ENCODE data around the gene SEPTIN3. TPM values are rescaled to one million over a fixed set of nuclear protein-coding genes. Genes with fewer than 3 reads are reported as not detected.

Gene SEPTIN3, protein sequence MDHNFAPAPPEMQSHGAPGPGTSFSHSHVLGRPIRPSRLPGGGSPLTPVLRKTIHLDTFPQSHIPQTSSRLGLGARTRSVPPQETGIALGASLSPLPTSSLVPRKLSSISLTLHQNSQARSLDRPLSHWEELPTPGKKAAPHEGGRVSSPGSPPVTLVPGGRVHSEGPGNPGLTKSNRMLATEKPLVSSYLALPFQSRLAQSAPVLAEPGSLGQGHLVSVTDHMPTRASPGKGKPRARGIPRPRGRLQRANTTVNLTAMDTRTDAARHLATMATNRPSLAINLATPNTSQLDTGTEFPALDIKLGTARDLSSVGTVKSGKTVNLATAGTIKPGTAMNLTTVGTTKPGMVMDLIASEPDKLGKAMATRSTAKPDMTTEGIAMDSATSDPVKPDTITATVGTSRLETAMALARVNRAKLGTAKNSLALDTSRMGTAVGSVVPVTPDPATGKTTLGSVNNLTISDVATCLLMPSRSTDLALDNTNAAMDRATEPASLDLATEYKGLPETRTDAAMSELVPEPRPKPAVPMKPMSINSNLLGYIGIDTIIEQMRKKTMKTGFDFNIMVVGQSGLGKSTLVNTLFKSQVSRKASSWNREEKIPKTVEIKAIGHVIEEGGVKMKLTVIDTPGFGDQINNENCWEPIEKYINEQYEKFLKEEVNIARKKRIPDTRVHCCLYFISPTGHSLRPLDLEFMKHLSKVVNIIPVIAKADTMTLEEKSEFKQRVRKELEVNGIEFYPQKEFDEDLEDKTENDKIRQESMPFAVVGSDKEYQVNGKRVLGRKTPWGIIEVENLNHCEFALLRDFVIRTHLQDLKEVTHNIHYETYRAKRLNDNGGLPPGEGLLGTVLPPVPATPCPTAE
- 1 to 10 TPM; 1.8 to 2.2 TPM for total RNA-seq

- ChIA-PET POLR2A (no interaction called here), CTCF (interaction anchor here (0.7 to 1.5 kb wide), 2 partner anchors 42 to 476 kb away, joined by 3 to 4 read pairs; no protein-coding TSS in a partner anchor)
- Mint-ChIP-seq H3K27me3 (peaks cover 7% of the 10 kb centered on the region), H3K9me3 (ENCODE audit: low read depth) (no peaks in the 10 kb centered on the region), H3K36me3 (ENCODE audit: low read depth) (no peaks in the 10 kb centered on the region), H3K27ac (no peak within 1 kb of the TSS), H3K4me1 (peaks cover 5% of the 10 kb centered on the region), H3K4me3 (no peak within 1 kb of the TSS)
- intact Hi-C loops (cut with DNase I, micrococcal nuclease), result loop anchor here in 1 of 2 experiments (5.0 kb wide), 1 partner anchor 103 kb away; the partner anchor contains the start of genes NAGA and PHETA2
- DNase-seq, result no peak
- no peak for ATAC-seq
Observed at GRCh38 chr22:41969110-41969646, at the start of gene SEPTIN3. Gene SEPTIN3 (plus strand): TSS chr22:41969443. CDS start chr22:41971493, 2,050 bp downstream.

DNA sequence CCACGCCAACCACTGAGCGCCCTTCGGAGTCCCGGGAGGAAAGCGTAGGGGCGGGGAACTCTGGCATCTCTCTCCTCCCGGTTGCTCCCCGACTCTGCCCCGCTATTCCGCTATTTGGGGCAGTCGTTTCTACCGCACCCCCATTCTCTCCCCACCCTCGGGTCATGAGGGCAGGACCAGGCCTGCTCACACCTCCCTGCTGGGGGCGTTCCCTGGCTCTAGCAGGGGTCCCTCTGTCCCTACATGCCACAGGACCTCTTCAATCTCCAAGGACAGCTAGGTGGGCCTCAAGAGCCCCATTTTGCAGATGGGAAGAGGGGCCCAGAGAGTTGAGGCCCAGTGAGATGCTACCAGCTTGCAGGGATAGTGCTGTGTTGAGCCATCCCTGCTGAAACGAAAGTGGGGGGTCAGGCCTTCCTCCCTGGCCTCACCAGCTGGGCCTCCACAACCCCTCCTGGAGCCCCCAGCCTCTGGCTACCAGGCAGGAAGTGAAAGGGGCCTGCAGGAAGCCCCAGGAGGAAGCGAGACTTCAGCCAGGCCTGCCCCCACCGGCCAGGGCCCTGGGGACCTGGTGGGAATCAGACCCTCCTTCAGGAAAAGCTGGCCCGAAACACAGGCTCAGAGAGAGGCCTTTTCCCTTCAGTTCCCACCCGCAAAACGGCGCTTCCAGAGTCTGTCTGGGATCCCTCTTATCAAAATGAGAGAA, 48.8 kb upstream of the SEPTIN3 start:
- peaks cover 18% of the 10 kb centered on the region for H3K4me1 Mint-ChIP-seq
- H3K9me3 Mint-ChIP-seq (ENCODE audit: low read depth), result no peaks in the 10 kb centered on the region
- DNase-seq (no peak), ATAC-seq (no peak)
- POLR2A ChIA-PET, result no interaction called here
- peaks cover 23% of the 10 kb centered on the region for H3K27me3 Mint-ChIP-seq
- intact Hi-C loops (cut with DNase I, micrococcal nuclease), result no loop called here
- H3K36me3 Mint-ChIP-seq (ENCODE audit: low read depth), result no peaks in the 10 kb centered on the region
- CTCF ChIA-PET, result no interaction called here
- H3K27ac Mint-ChIP-seq, result no peak overlapping the region
- no peak overlapping the region for H3K4me3 Mint-ChIP-seq

- H3K27ac Mint-ChIP-seq, result no peak overlapping the region
- H3K4me3 Mint-ChIP-seq, result no peak overlapping the region
- H3K9me3 Mint-ChIP-seq (ENCODE audit: low read depth), result no peaks in the 10 kb centered on the region
- peaks cover 9% of the 10 kb centered on the region for H3K27me3 Mint-ChIP-seq
- ATAC-seq, result no peak
- ChIA-PET POLR2A (no interaction called here), CTCF (interaction anchor here (0.7 to 2.5 kb wide), 2 partner anchors 10 to 93 kb away, joined by 3 to 9 read pairs; no protein-coding TSS in a partner anchor)
- intact Hi-C loops (cut with DNase I, micrococcal nuclease), result no loop called here
- H3K4me1 Mint-ChIP-seq, result peaks cover 22% of the 10 kb centered on the region
- DNase-seq, result no peak
- H3K36me3 Mint-ChIP-seq (ENCODE audit: low read depth), result no peaks in the 10 kb centered on the region
Observed at GRCh38 chr22:41922328-41922727, 46.9 kb upstream of the SEPTIN3 start.

DNA sequence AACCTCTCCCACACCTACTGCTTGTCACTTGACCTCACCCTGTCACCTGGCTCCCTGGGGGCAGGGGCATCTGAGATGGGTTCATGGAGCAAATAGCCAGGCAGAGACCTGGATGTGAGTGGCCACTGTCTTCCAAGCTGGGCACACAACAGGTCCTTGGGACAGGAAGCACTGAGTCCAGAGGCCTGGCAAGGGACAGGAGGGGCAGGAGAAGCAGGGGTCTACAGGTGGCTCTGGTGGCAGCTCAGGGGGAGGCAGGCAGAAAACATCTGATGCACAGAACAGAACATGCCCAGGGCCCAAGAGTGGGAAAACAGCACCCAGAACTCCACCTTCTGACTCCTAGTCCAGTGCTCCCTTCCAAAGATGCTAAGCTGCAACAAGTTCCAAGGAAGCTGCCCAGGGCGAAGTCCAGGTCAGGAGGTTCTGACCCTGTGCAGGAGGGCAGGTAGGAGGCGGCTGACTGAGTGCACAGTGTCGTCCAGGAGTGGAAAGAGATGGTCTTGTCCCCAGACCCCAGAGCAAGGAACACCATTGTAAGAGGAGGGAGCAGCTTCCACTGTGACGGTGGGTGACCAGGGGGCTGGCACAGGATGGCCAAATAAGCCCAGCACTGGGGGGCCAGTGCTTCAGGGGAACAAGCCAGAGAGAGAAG, 46.2 kb upstream of the SEPTIN3 start:
- Mint-ChIP-seq H3K4me1 (peaks cover 21% of the 10 kb centered on the region), H3K27me3 (peaks cover 7% of the 10 kb centered on the region), H3K4me3 (no peak overlapping the region), H3K27ac (no peak overlapping the region), H3K9me3 (ENCODE audit: low read depth) (no peaks in the 10 kb centered on the region), H3K36me3 (ENCODE audit: low read depth) (no peaks in the 10 kb centered on the region)
- DNase-seq (no peak), ATAC-seq (no peak)
- ChIA-PET CTCF (interaction anchor here (0.7 to 2.5 kb wide), 5 partner anchors 10 to 226 kb away, joined by 3 to 9 read pairs (median 4); no protein-coding TSS in a partner anchor), POLR2A (no interaction called here)
- intact Hi-C loops (cut with DNase I, micrococcal nuclease), result no loop called here

DNA sequence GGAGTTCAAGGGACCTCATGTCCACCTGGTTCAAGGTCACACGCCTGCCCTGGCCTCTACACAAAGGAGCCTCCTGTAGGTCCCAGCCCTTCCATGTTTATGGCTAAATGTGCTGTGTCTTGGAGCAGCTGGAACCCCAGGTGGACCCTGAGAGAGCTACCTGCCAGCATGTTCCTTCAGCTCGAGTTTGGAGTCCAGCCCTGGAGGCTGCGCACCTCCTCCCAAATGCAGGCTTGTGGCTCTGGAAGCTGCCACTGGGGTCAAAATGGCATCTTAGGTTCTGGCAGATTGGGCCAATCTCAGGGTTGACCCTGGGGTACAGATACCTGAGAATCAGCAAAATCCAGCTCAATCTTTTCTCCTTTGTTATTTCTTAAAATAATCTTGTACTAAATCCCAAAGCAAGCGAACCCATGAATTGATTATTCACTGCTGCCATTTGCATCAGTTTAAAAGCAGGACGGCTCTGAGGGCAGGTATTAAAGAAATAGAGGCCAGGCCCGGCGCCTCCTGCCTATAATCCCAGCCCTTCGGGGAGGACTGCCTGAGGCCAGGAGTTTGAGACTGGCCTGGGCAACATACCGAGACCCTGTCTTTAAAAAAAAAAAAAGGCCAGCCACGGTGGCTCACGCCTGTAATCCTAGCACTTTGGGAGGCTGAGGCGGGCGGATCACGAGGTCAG, 45.5 kb upstream of the SEPTIN3 start:
- Mint-ChIP-seq H3K4me3 (no peak overlapping the region), H3K4me1 (peaks cover 16% of the 10 kb centered on the region), H3K27ac (no peak overlapping the region), H3K36me3 (ENCODE audit: low read depth) (no peaks in the 10 kb centered on the region), H3K9me3 (ENCODE audit: low read depth) (no peaks in the 10 kb centered on the region), H3K27me3 (peaks cover 5% of the 10 kb centered on the region)
- DNase-seq (no peak), ATAC-seq (no peak)
- ChIA-PET CTCF (interaction anchor here (0.8 to 2.5 kb wide), 4 partner anchors 11 to 226 kb away, joined by 3 to 9 read pairs (median 4); no protein-coding TSS in a partner anchor), POLR2A (no interaction called here)
- intact Hi-C loops (cut with DNase I, micrococcal nuclease), result no loop called here

GRCh38 chr22:41925783-41926460, 43.3 kb upstream of the SEPTIN3 start:
- H3K27me3 Mint-ChIP-seq, result peaks cover 5% of the 10 kb centered on the region
- H3K36me3 Mint-ChIP-seq (ENCODE audit: low read depth), result no peaks in the 10 kb centered on the region
- ATAC-seq, result peak; percentile 87
- H3K27ac Mint-ChIP-seq, result peak overlapping the region; percentile 58
- H3K4me3 Mint-ChIP-seq, result peak overlapping the region; percentile 66
- H3K4me1 Mint-ChIP-seq, result peaks cover 14% of the 10 kb centered on the region
- CTCF ChIA-PET, result interaction anchor here (0.6 to 2.4 kb wide), 27 partner anchors 9 to 518 kb away, joined by 3 to 17 read pairs (median 4); partner anchors contain the start of genes CCDC134 and CENPM
- POLR2A ChIA-PET, result interaction anchor here (0.6 to 1.9 kb wide), 8 partner anchors 12 to 67 kb away, joined by 3 to 18 read pairs (median 4); no protein-coding TSS in a partner anchor
- intact Hi-C loops (cut with DNase I, micrococcal nuclease), result loop anchor here in 1 of 2 experiments (2.0 kb wide), 1 partner anchor 15 kb away; no protein-coding TSS in a partner anchor
- peak; percentile 88 for DNase-seq
- H3K9me3 Mint-ChIP-seq (ENCODE audit: low read depth), result no peaks in the 10 kb centered on the region

- Mint-ChIP-seq H3K27me3 (peaks cover 5% of the 10 kb centered on the region), H3K27ac (no peak overlapping the region), H3K36me3 (ENCODE audit: low read depth) (peaks cover 1% of the 10 kb centered on the region), H3K4me3 (no peak overlapping the region), H3K9me3 (ENCODE audit: low read depth) (no peaks in the 10 kb centered on the region), H3K4me1 (peaks cover 14% of the 10 kb centered on the region)
- ATAC-seq (no peak), DNase-seq (no peak)
- intact Hi-C loops (cut with DNase I, micrococcal nuclease), result loop anchor here in 1 of 2 experiments (2.0 kb wide), 1 partner anchor 13 kb away; no protein-coding TSS in a partner anchor
- ChIA-PET POLR2A (interaction anchor here (0.7 to 1.3 kb wide), 2 partner anchors 65 to 169 kb away, joined by 3 read pairs; no protein-coding TSS in a partner anchor), CTCF (interaction anchor here (1.2 to 1.4 kb wide), 2 partner anchors 13 to 69 kb away, joined by 3 to 4 read pairs; no protein-coding TSS in a partner anchor)
Observed at GRCh38 chr22:41927813-41928212, 41.4 kb upstream of the SEPTIN3 start.

DNA sequence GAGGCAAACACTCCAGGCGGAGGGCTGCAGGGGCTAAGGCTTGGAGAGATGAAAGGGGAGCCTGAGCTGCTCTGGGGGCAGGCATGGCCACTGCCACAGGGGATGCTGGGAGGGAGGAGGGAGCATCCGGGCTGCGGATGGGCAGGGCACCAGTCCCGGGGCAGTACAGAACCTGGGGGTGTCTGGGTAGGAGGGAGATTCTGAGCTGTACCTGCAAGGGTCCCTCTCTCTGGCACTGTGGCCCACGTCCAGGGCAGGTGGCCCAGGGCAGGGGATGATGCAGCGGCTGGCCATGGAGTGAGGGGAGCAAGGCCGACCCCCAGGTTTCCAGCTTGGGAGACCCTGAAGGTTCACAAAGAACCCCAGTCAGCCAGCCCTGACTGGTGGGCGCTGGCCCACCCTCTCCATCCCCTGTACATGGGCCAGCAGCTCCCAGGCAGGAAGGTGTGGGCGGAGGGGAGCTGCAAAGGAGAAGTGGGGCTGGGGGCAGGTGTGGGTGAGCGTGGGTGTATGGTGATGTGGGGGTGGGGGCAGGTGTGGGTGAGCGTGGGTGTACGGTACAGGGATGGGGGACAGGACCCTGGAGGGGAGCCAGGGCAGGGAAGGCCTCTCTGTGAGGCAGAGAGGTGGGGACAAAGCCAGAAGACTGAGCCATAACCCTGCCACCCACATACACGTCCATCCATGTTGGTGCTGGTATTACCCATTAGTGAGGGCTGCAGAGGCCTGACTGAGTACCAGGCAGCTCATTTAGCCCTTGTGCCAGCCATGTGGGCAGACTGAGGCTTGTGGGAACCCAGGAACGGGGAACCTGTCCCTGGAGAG, 40.4 kb upstream of the SEPTIN3 start:
- ChIA-PET POLR2A (interaction anchor here (1.0 to 1.3 kb wide), 2 partner anchors 18 to 66 kb away, joined by 3 to 4 read pairs; partner anchors contain the start of gene CENPM), CTCF (interaction anchor here (0.6 to 1.2 kb wide), 3 partner anchors 12 to 274 kb away, joined by 3 read pairs; no protein-coding TSS in a partner anchor)
- Mint-ChIP-seq H3K27me3 (peaks cover 5% of the 10 kb centered on the region), H3K4me3 (no peak overlapping the region), H3K27ac (no peak overlapping the region), H3K9me3 (ENCODE audit: low read depth) (no peaks in the 10 kb centered on the region), H3K4me1 (peaks cover 14% of the 10 kb centered on the region), H3K36me3 (ENCODE audit: low read depth) (peaks cover 2% of the 10 kb centered on the region)
- DNase-seq (no peak), ATAC-seq (no peak)
- intact Hi-C loops (cut with DNase I, micrococcal nuclease), result no loop called here

DNA sequence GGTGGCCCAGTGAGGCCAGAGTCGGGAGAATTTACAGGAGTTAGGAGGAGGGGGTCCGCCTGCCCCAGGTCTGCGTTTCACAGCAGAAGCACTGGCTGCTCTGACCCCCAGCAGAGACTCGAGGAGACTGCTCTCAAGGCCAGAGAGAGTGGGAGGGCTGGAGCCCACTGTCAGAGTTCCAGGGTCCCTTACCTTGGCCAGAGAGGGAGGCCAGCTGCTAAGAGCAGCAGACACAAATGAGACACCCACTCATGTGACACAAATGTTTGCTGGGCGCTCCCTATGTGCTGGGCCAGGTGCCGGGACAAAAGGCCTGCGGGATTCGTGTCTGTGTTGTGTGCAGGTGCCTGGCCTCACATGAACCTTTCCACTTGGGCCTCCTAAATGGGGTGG, 39.8 kb upstream of the SEPTIN3 start:
- DNase-seq (no peak), ATAC-seq (no peak)
- ChIA-PET POLR2A (interaction anchor here (1.0 to 1.3 kb wide), 2 partner anchors 17 to 67 kb away, joined by 3 to 4 read pairs; partner anchors contain the start of gene CENPM), CTCF (interaction anchor here (0.7 kb wide), 1 partner anchor 160 kb away, joined by 3 read pairs; no protein-coding TSS in a partner anchor)
- intact Hi-C loops (cut with DNase I, micrococcal nuclease), result no loop called here
- no peak overlapping the region for H3K4me3 Mint-ChIP-seq
- peaks cover 5% of the 10 kb centered on the region for H3K27me3 Mint-ChIP-seq
- H3K4me1 Mint-ChIP-seq, result peaks cover 14% of the 10 kb centered on the region
- peaks cover 2% of the 10 kb centered on the region for H3K36me3 Mint-ChIP-seq (ENCODE audit: low read depth)
- no peaks in the 10 kb centered on the region for H3K9me3 Mint-ChIP-seq (ENCODE audit: low read depth)
- H3K27ac Mint-ChIP-seq, result no peak overlapping the region

Data from activated CD4-positive, alpha-beta T cell treated with anti-CD3 and anti-CD28 coated beads for 36 hours (primary cell).